Activated B cell treated with CpG ODN at 0.5 μM for 24 hours (primary cell): Measurements from ENCODE around the gene METTL27. TPM values are rescaled to one million over a fixed set of nuclear protein-coding genes. Genes with fewer than 3 reads are reported as not detected.

ENCODE experiments used
- ATAC-seq: fragments of 200-7000 bp; cut with Tn5 transposase; one replicate; pipeline ENCODE4 v1.10.0; 2021; ENCODE audit warnings: low read depth, mild to moderate bottlenecking, moderate library complexity
- CTCF ChIA-PET: fragments of 350-600 bp; sonication (Branson Sonifier 250); formaldehyde crosslinking; loops from one replicate; lab custom pipeline; 2021; ENCODE audit warnings: antibody characterized with exemption; lab: Charles Lee
- POLR2A ChIA-PET: fragments of 350-600 bp; sonication (Branson Sonifier 250); formaldehyde crosslinking; loops from one replicate; lab custom pipeline; 2021; ENCODE audit warnings: antibody characterized with exemption; lab: Charles Lee
- DNase-seq: peaks from one replicate; pipeline ENCODE4 v3.0.0; 2022
- H3K27ac Mint-ChIP-seq: one replicate; pipeline ENCODE4 v1.8.0; 2020; ENCODE audit warnings: mixed read lengths
- H3K27me3 Mint-ChIP-seq: one replicate; pipeline ENCODE4 v1.8.0; 2021; ENCODE audit warnings: mixed read lengths
- H3K36me3 Mint-ChIP-seq: one replicate; pipeline ENCODE4 v1.8.0; 2021; ENCODE audit warnings: low read depth, mixed read lengths
- H3K4me1 Mint-ChIP-seq: one replicate; pipeline ENCODE4 v1.8.0; 2021; ENCODE audit warnings: mixed read lengths
- H3K4me3 Mint-ChIP-seq: one replicate; pipeline ENCODE4 v1.8.0; 2020; ENCODE audit warnings: mild to moderate bottlenecking, mixed read lengths
- H3K9me3 Mint-ChIP-seq: one replicate; pipeline ENCODE4 v1.8.0; 2020; ENCODE audit warnings: mixed read lengths
- CTCF ChIP-seq: fragments of 200-600 bp; IDR thresholded peaks from one replicate; pipeline ENCODE4 v1.8.0; 2022; ENCODE audit warnings: antibody characterized with exemption, mild to moderate bottlenecking
- intact Hi-C: fragments of 100-400 bp; cut with micrococcal nuclease; formaldehyde crosslinking; loops from one replicate; pipeline ENCODE4 v1.15.1; 2024
- total RNA-seq: library from RNA; stranded (reverse); gene quantifications from 2 replicates; pipeline ENCODE4 v1.2.3, GENCODE V29; 2022

The METTL27 gene
- total RNA-seq, 1 donor from 2014 or later = 1.7 TPM

DNA sequence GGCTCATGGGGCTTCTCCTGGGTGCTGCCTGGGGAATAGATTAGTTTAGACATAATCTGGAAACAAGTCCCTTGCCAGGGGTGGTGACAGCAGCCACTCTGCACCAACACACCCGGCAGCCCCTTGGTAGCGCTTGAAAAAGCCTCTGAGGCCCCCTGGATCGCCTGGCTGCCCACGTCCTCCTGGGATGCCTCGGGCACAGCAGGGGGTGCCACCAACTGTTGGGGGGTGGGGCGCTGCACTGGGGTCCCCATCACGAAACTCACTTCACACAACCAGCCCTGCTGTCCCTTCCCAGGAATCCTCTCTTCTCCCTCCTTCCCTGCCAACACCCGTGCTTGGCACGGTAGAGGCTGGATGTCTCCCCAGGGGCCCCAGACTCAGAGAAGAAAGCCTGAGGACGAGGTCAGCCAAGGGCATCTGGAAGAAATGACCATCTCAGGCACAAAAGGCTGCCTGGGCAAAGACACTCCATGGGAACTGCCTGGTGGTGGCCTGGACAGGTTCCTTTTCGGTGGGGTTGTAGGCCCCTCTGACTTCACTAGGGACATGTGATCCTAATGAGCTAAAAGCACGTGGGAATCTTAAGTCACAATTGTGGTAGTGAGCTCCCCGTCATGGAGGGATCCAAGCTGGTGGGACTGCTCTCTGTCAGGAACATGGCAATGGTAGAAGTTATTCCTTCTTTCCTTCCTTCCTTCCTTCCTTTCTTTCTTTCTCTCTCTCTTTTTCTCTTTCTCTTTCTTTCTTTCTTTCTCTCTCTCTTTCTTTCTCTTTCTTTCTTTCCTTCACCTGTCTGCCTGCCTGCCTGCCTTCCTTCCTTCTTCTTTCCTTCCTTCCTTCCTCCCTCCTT lies 30.0 kb upstream of the METTL27 start:
- Mint-ChIP-seq H3K36me3 (no peaks in the 10 kb centered on the region), H3K4me1 (no peaks in the 10 kb centered on the region), H3K4me3 (no peak overlapping the region), H3K9me3 (no peaks in the 10 kb centered on the region), H3K27me3 (peaks cover 3% of the 10 kb centered on the region), H3K27ac (no peak overlapping the region)
- ATAC-seq (no peak), DNase-seq (no peak)
- ChIA-PET POLR2A (no interaction called here), CTCF (no interaction called here)
- no peak for TF ChIP-seq CTCF
- intact Hi-C loops = no loop called here

DNA sequence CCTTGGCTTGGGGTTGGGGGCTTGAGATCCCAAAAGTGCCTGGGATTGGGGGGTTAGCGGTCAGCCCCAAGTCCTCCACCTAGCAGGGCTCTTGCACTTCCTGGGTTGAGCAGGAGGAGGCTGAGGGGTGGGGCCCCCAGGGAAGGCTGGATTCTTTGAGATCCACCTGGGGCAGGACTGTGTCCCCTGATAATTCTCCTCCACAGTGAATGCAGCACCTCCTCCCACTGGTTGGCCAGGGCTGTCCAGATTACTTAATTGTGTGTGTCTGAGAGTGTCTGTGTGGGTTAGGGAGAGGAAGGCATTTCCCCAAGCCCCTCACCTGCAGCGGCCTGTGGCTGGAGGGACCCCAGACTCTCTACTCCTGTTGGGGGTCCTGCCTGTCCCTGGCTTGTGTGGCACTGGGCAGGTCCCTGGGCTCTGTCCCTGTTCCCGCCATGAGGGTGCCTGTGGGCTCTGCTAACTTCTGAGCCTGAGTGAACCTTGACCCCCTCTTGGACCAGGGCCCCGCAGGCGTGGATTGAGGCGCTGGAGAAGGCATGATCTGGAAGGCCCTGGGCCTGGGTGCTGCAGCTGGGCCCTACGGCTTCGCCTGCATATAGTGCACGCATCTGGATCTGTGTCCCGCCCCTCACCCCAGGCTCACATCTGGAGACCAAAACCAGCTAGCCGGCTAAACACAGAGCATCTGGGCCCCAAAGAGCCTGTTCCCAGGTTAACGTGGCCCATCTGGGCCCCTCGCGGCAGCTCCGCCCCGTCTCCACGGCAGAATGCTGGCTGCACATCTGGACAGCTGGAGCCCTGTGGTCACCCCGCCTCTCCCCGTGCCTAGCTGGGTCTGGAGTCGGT lies 29.1 kb upstream of the METTL27 start:
- POLR2A ChIA-PET = no interaction called here
- Mint-ChIP-seq H3K27me3 (peaks cover 2% of the 10 kb centered on the region), H3K36me3 (no peaks in the 10 kb centered on the region), H3K4me1 (no peaks in the 10 kb centered on the region), H3K27ac (no peak overlapping the region), H3K4me3 (no peak overlapping the region), H3K9me3 (no peaks in the 10 kb centered on the region)
- ATAC-seq = no peak
- intact Hi-C loops = no loop called here
- no peak for DNase-seq
- TF ChIP-seq CTCF = no peak
- CTCF ChIA-PET = no interaction called here

DNA sequence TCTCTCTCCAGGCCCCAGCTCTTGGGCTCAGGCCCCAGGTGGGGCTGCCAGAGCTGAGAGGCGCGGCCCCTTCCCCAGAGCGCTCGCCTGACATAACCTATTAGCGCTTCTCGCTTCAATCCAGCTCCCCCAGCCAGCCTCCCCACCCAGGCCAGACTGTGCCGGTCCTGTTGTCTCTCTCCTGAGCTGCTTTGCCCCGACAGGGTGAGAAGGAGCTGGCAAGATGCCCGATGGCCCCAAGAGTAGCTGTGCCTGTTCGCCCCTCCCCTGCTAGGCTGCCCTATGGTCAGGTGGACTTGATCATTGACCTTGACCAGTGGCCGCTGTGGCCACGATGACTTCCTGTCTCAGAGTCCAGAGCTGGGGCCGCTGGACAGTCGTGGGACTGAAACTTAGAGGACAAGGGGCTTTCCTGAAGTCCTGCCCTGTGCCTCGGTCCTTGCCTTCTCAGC lies 27.8 kb upstream of the METTL27 start:
- POLR2A ChIA-PET = no interaction called here
- intact Hi-C loops = no loop called here
- Mint-ChIP-seq H3K27me3 (peaks cover 1% of the 10 kb centered on the region), H3K27ac (no peak overlapping the region), H3K9me3 (no peaks in the 10 kb centered on the region), H3K36me3 (no peaks in the 10 kb centered on the region), H3K4me3 (no peak overlapping the region), H3K4me1 (no peaks in the 10 kb centered on the region)
- CTCF ChIA-PET = no interaction called here
- DNase-seq = no peak
- TF ChIP-seq CTCF = no peak
- ATAC-seq = no peak

DNA sequence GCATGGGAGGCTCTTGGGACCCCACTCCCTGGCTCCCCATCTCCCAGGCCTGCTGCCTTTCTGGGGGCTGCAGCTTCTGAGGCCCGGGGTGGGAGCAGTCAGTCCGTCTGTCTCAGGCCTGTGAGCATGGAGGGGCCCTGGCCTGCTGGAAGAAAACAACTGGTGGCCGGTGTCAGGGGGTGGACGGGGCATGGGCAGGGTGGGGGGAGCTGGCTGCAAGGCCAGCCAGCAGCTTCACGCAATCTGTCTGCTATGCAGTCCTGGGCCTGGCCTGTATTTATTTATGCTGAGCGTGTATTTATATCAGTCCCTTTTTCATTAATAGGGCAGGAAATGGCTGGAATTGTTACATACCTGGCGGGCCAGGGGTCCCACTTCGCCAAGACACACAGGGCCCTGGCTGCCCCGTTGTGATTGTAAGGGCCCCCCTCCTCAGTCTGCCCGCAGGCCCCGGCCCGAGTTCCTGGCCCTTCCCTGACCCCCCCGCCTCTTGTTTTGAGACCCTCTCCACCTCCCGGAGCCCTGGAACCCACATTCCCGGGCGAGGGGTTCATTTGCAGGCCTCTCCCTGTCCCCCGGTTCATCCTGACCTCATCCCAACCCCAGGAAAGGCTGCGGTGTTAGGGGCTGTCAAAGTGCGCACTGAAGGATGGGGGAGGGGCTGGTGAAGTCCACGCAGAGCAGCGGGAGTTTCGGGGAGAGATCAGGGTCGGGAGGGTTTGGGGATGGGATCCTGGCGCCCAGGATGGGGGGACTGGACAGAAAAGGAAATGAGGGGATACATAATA lies 26.9 kb upstream of the METTL27 start:
- ATAC-seq (no peak), DNase-seq (no peak)
- no peaks in the 10 kb centered on the region for H3K4me1 Mint-ChIP-seq
- H3K27me3 Mint-ChIP-seq = peaks cover 1% of the 10 kb centered on the region
- no peak overlapping the region for H3K4me3 Mint-ChIP-seq
- ChIA-PET CTCF (no interaction called here), POLR2A (no interaction called here)
- TF ChIP-seq CTCF = no peak
- no peaks in the 10 kb centered on the region for H3K36me3 Mint-ChIP-seq
- intact Hi-C loops = no loop called here
- H3K27ac Mint-ChIP-seq = no peak overlapping the region
- no peaks in the 10 kb centered on the region for H3K9me3 Mint-ChIP-seq
